NCI-H2107 treated with DMSO at 0.1 percent for 48 hours (cell line): ENCODE data around the gene OR2B2.
"Not testable (repeated sequence)": the region's sequence is repeated elsewhere in the genome, so short reads cannot be mapped to it uniquely, and the experiment has no call there.

Experiments
- DNase-seq: peaks from one replicate; lab custom pipeline; 2025; ENCODE audit not compliant: unreplicated experiment; lab: John Stamatoyannopoulos, UW

The OR2B2 gene

GRCh38 chr6:27911956-27912446 lies at the start of gene OR2B2:
OR2B2 (minus strand) TSS chr6:27912396; CDS start chr6:27912319, 77 bp downstream.
- DNase-seq = no peak

DNA sequence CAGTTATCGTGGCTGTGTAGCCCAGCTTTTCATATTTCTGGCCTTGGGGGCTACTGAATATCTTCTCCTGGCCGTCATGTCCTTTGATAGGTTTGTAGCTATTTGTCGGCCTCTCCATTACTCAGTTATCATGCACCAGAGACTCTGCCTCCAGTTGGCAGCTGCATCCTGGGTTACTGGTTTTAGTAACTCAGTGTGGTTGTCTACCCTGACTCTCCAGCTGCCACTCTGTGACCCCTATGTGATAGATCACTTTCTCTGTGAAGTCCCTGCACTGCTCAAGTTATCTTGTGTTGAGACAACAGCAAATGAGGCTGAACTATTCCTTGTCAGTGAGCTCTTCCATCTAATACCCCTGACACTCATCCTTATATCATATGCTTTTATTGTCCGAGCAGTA lies 45.3 kb upstream of the OR2B2 start:
- no peak for DNase-seq

DNA sequence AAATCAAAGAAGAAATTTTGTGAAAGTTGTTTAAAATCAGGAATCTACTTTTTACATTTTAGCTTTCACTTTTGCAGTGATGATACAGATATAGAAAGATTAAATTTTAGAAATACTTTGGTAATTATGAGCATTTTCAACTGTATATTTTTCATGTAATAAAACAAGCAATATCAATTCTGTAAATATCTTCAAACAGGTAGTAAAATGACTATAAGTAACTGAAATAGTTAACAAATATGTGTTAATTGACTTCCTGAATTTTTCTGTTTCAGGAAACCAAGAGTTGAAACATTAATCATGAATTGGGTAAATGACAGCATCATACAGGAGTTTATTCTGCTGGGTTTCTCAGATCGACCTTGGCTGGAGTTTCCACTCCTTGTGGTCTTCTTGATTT lies 44.7 kb upstream of the OR2B2 start, which contains the start of gene OR2B6:
Gene OR2B6, plus strand, starts transcription at position 301 of the 400 bp plus-strand sequence. Its CDS starts 0 bp downstream, at position 301.
- DNase-seq = no peak

DNA sequence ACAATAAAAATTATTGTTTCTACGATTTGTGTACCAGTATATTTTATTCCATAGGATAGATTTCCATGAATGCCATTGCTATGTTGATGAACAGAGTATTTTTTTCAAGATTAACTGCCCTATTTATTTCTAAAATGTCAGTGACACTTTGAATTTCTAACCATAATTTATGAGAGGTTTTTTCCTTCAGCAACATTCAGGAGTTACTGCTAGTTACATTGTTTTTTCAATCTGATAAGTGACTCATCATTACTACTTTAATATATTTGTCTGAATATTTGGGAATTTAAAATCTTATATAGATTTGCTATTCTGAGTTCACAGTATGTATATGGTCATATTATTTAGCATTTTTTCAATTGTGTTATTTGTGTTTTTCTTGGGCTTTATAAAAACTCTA lies 38.8 kb upstream of the OR2B2 start:
- no peak for DNase-seq

- DNase-seq = no peak
Measured at GRCh38 chr6:27948237-27948636, 36.0 kb upstream of the OR2B2 start.

GRCh38 chr6:27943072-27943471 lies 30.9 kb upstream of the OR2B2 start:
- not testable (repeated sequence) for DNase-seq

DNA sequence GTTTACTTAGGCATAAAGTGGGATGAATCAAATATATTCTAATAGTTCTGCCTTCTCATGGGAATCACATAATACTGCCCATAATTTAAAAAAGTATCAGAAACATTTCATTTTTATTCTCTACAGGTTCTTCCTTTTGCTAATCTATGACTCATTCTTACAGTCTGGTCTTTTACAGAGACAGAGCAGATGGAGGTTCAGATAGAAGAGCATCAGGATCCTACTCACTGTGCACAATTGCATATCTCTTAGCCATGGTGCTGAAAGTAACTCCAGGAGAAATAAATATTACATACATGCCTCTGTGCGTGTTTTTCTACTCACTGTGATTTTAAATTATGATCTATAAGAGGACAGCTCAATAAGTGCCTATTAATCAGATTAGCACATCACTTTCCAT lies 28.6 kb upstream of the OR2B2 start:
- no peak for DNase-seq

DNA sequence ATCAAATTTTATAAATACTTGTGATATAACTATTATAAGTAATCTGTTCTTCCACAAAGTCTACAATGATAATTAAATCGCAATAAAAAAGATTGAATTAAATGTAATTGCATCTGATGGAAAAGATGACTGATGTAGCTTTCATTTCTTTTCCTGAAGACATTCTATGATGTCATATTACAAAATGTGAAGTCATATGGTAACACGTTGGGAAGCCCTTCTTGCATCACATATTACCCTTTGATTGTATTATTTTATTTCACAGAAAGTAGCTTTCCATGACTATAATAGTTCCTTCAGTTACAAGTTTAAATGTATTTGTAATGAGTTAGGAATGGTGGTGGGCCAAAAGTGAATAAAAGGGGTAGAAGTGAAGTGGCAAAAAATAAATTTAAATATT lies 19.0 kb upstream of the OR2B2 start:
- no peak for DNase-seq

- DNase-seq = not testable (repeated sequence)
Measured at GRCh38 chr6:27929930-27930329, 17.7 kb upstream of the OR2B2 start.

DNA sequence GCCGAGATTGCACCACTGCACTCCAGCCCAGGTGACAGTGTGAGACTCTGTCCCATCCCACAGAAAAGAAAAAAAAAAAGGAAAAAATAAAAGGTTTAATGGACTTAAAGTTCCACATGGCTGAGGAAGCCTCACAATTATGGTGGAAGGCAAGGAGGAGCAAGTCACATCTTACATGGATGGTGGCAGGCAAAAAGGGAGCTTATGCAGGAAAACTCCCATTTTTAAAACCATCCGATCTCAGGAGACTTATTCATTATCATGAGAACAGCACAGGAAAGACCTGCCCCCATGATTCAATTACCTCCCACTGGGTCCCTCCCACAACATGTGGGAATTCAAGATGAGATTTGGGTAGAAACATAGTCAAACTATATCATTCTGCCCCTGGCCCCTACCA lies 15.8 kb upstream of the OR2B2 start:
- not testable (repeated sequence) for DNase-seq

DNA sequence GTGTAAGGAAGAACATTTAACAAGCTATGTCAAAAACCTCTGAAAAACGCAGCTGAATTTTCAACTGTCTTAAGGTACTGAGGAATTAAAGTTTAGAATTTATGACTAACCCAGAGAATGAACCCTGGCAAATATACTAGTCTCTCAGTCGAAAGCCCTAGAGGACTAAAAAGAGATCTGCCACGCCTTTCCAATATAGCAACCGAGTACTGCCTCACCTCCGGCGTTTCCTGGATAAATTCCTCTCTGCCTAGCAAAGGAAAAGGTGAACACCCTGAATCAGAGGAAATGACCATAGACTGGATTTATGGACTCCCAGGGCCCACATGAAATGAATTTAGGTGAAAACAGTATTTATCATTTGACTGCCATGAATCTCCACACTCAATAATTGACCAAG lies 12.0 kb upstream of the OR2B2 start:
- DNase-seq = no peak

DNA sequence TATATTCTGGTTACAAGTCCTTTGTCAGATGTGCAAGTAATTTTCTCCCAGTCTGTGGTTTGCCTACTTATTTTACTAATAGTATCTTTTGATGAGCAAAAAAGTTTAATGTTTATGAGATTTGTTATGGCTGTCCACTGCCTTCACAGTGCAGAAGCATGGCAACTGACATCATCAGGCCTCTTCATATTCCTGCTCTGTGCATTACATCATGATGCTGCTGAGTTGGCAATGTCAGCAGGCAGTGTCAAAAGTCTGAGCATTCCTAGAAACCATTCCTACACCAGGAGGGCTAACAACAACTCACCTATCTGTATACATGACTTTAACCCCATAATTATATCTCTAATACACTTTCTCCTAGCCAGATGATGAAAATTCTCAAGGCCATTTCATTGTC lies 10.8 kb upstream of the OR2B2 start:
- no peak for DNase-seq

DNA sequence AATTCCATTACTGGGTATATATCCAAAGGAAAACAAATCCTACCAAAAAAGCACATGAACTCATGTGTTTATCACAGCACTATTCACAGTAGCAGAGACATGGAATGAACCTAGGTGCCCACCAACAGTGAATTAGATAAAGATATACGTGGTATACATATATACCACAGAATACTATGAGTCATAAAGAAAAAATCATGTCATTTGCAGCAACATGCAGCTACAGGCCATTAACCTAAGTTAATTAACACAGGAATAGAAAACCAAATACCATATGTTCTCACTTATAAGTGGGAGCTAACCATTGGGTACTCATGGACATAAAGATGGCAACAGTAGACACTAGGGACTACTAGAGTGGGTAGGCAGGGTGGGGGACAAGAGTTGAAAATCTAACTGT lies 4.2 kb downstream of the OR2B2 start:
- no peak for DNase-seq

GRCh38 chr6:27902335-27903314 lies 9.6 kb downstream of the OR2B2 start:
- peak; percentile 54 for DNase-seq

- DNase-seq = no peak
Measured at GRCh38 chr6:27901801-27902200, 10.4 kb downstream of the OR2B2 start.

DNA sequence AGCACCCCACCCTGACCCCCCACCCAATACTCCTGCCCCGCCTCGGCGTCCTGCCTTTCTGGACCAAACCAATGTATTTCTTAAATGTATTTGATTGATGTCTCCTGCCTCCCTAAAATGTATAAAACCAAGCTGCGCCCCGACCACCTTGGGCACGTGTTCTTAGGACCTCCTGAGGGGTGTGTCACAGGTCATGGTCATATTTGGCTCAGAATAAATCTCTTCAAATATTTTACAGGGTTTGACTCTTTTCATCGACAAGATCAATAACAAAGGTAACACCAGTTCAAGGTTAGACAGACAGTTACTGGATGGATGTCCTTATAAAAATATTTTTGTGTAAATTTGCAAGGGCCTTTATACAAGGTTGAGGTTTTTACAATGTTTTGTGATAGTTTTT lies 12.0 kb downstream of the OR2B2 start:
- DNase-seq = not testable (repeated sequence)

DNA sequence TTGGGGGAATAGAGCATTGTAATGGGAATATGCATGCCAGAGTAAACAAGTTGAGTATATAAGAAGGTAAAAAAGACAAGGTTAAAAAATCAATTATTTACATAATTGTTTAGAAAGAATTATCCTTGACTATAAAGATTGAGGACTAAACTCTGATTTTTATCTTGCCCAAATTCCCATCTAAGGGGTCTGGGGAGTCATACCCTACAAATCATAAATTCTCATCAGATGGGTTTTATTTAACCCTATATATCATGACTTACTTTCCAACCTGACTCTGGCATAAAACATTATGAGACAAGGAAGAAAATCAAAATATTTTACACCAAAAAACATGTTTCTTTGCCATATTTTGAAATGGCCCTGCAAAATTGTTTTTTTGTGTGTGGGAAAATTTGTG lies 12.7 kb downstream of the OR2B2 start:
- DNase-seq = no peak

DNA sequence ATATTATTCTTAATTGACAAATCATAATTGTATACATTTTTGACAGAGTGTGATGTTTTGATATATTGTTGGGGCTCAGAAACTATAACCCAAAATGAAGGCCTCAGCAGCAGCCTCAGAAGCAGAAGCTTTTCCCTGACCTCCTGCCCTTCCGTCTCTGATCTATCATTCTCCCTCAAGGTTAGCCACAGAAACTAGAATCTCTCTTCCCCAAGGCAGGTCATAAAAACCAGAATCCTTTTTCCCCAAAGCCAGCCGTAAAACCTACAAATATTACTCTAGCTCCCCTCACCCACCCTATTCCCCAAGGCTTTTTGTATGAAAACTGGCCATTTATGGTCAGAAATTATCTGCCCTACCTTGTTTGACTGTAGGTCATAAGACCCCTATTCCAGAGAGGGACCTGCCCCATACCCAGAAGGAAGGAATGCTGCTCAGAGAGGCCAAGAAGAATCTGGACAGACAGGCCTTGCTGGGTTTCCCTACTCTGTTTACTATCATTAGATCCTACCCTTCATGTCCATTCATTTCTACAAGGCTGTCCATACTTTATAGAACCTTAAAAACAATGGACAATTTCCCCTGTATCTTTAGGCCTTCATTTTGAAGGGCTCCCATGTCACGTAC lies 14.5 kb downstream of the OR2B2 start:
- no peak for DNase-seq

DNA sequence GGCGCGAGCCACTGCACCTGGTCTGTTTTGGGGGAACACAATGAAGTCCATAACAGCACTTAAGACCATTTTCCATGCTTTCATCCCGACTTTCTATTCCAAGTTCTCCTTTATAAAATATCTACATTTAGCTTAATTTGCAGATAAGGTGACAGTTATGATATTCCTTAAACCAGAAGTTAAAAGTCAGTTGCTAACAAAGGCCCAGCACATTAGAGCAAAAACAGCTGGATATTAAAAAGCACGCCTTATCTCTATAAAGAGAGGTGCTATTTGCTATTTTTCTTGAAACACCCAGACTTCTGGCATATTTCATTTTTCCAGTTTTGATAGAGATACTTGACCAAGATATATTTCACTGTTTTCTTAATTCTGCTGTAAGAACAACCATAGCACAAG lies 15.8 kb downstream of the OR2B2 start:
- DNase-seq = no peak

DNA sequence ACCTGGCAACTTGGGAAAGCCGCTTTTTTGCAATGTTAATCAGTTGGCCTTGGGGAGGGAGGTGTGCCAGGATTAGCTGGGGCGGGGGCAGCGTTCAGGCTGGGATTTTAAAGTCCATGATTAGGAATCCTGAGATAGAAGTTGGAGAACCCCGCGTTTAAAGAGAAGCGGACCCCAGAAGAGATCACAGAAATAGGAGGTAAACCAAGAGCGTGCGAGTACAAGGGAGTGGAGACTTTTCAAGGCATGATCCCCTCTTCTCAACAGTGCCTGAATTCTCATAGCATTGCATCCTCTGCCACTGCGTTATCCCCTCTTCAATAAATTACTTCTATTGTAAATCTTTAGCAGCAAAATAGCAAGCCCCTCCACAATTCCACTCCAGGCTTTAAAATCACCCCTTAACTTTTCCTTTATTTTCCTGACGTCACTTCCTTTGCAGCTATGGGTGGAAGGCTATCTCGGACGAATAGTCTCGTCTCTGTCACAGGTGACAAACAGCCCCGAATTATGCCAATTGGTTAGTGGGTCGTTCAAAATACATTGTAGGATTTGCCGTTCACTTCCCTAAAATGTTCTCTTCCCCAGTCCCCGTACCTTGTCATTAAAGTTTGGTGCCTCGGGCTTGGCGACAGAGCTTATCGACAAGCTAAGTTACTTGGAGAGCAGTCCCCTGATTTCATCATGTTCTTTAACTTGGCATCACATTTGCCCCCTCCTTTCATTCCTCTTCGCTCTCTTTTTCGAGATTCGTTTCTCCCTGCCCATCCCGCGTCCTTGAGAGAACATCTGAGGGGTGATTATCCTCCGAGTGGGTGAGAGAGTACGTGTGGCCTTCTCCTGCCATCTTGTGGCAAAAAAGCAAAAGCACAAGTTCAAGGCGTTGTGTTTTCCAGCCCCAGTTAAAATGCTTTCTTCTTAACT lies 17.1 kb downstream of the OR2B2 start:
- DNase-seq = peak; percentile 64
